D721Med (cell line): ENCODE results near the gene MROH9.

Source experiments
- DNase-seq: peaks from one replicate; pipeline ENCODE4 v3.0.0; 2011; ENCODE audit warnings: low spot score; ENCODE audit not compliant: insufficient read length
- FAIRE-seq: peaks from 2 replicates; lab custom pipeline; 2011; peaks lifted over from hg19 to GRCh38; lab: Jason Lieb, UNC
- TF ChIP-seq, protein P1 (sequence below): IDR thresholded peaks from 2 replicates; pipeline ENCODE4 v1.5.1; 2012; ENCODE audit warnings: mild to moderate bottlenecking, control low read depth; ENCODE audit not compliant: insufficient read depth; ENCODE audit errors: missing control alignments

The MROH9 gene

DNA sequence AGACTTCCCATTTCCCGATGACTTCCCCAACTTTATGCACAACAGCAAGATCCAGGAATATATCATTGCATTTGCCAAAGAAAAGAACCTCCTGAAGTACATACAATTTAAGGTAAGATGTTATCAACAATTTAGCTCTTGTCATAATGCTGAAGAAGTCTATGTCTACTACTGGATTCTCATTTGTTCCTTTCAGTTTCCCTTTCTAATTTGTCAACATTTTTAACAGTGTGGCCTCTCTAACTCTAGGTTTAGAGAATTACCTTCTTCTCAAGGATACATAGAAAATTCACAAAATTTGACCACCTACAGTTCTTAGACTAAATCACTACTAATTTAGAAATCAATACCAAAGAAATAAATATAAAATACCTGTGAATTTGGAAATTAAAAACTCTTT, 168.5 kb downstream of the MROH9 start:
- FAIRE-seq: peak; percentile 80

GRCh38 chr1:171107262-171107940, 172.1 kb downstream of the MROH9 start:
- TF ChIP-seq, protein P1, sequence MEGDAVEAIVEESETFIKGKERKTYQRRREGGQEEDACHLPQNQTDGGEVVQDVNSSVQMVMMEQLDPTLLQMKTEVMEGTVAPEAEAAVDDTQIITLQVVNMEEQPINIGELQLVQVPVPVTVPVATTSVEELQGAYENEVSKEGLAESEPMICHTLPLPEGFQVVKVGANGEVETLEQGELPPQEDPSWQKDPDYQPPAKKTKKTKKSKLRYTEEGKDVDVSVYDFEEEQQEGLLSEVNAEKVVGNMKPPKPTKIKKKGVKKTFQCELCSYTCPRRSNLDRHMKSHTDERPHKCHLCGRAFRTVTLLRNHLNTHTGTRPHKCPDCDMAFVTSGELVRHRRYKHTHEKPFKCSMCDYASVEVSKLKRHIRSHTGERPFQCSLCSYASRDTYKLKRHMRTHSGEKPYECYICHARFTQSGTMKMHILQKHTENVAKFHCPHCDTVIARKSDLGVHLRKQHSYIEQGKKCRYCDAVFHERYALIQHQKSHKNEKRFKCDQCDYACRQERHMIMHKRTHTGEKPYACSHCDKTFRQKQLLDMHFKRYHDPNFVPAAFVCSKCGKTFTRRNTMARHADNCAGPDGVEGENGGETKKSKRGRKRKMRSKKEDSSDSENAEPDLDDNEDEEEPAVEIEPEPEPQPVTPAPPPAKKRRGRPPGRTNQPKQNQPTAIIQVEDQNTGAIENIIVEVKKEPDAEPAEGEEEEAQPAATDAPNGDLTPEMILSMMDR: peak; percentile 35
- peak; percentile 11 for FAIRE-seq
- no peak for DNase-seq

More for the DNA sequence above, 168.5 kb downstream of the MROH9 start:
- no peak for DNase-seq
- TF ChIP-seq, protein P1: no peak

DNA sequence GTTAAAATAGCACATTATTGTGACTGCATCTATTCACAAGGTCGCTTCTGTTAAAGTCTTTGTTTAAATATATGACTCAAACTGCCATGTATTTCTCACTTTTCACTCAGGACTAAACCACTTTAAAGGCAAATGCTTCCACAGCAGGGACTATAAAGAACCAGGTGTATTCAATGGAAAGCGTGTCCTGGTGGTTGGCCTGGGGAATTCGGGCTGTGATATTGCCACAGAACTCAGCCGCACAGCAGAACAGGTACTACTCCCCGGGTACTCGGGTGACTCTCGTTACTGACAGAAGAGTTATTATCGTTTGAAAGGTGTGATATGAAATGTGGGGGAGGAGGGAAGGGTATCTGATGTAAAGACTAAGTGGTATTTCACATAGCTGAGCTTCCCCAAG, 172.6 kb downstream of the MROH9 start:
- DNase-seq (no peak), FAIRE-seq (no peak)
- TF ChIP-seq, protein P1: no peak

DNA sequence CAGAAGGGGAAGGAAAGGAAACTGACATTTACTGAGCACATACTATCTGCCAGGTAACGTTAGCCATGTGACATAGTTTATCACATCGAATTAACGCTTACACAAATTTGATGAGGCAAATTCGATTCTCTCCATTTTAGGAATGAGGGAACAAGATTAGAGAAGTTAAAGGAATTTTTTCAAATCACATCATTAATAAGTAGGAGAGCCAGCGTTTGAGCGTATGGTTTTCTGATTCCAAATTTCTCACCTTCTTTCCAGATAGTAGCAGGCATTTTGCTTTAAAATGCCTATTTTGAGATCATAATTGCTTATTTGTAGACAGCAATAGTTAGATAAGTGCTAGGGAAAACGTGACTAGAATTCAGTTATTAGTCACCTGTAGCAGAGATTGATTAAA, 174.6 kb downstream of the MROH9 start:
- DNase-seq (no peak), FAIRE-seq (peak; percentile 72)
- TF ChIP-seq, protein P1: no peak

- no peak for DNase-seq
- no peak for FAIRE-seq
- TF ChIP-seq, protein P1: no peak
Measured at GRCh38 chr1:171110621-171111326, 175.4 kb downstream of the MROH9 start.

- FAIRE-seq: no peak
- DNase-seq: no peak
- TF ChIP-seq, protein P1: no peak
Measured at GRCh38 chr1:171112119-171112518, 176.8 kb downstream of the MROH9 start.

DNA sequence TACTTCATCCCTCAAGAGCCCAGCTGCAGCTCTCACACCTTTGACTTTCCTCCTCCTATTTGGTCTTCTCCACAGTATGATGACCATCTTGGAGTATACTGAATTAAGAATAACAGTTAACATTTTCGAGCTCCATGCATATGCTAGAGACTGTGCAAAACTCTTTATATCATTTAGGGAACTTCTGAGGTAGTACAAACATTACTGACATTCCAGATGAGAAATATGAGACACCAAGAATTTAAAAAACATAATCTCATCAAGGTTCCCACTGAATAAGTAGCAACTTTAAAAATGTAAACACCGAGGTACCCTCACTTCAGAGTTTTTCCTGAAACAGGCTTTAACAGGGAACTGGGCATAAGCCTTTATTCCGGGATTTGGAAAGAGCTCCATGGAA, 178.0 kb downstream of the MROH9 start:
- no peak for FAIRE-seq
- DNase-seq: no peak
- TF ChIP-seq, protein P1: no peak
